ENCODE measurements around the gene EXOC3L4.

- TF ChIP-seq CTCF (conservative IDR thresholded peaks at IDR 0.05; ENCODE audit: low read length), result no peak
- TF ChIP-seq EZH2phosphoT487 (IDR thresholded peaks at IDR 0.05; ENCODE audit: borderline replicate concordance, low read depth, low read length), result no peak
Measured at GRCh38 chr14:103100281-103101121, 6.0 kb downstream of the EXOC3L4 start.

All from OCI-LY7 (cell line).